ENCODE results near the gene ZNF292. TPM values are rescaled to one million over a fixed set of nuclear protein-coding genes. Genes with fewer than 3 reads are reported as not detected.

Gene ZNF292
- total and polyA plus RNA-seq, 10 of the 15 experiments (the other 5 are each of a cell fraction or from before 2014, with no cell fraction given) = 11.1 to 57.6 (median 30.6) TPM

GRCh38 chr6:87293526-87293925, 138.2 kb downstream of the ZNF292 start (continued):
- TF ChIP-seq HSF1 (IDR thresholded peaks at IDR 0.05; ENCODE audit: low read depth, low read length) (no peak), PML (IDR thresholded peaks at IDR 0.05; ENCODE audit: low read length) (no peak), CBFB (IDR thresholded peaks at IDR 0.05; ENCODE audit: low read depth) (no peak), KDM1A (IDR thresholded peaks at IDR 0.05; ENCODE audit: borderline replicate concordance) (no peak)
- TF ChIP-seq, protein P1, sequence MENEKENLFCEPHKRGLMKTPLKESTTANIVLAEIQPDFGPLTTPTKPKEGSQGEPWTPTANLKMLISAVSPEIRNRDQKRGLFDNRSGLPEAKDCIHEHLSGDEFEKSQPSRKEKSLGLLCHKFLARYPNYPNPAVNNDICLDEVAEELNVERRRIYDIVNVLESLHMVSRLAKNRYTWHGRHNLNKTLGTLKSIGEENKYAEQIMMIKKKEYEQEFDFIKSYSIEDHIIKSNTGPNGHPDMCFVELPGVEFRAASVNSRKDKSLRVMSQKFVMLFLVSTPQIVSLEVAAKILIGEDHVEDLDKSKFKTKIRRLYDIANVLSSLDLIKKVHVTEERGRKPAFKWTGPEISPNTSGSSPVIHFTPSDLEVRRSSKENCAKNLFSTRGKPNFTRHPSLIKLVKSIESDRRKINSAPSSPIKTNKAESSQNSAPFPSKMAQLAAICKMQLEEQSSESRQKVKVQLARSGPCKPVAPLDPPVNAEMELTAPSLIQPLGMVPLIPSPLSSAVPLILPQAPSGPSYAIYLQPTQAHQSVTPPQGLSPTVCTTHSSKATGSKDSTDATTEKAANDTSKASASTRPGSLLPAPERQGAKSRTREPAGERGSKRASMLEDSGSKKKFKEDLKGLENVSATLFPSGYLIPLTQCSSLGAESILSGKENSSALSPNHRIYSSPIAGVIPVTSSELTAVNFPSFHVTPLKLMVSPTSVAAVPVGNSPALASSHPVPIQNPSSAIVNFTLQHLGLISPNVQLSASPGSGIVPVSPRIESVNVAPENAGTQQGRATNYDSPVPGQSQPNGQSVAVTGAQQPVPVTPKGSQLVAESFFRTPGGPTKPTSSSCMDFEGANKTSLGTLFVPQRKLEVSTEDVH (IDR thresholded peaks at IDR 0.05; ENCODE audit: low read depth, partially characterized antibody) = no peak

- in situ Hi-C loops (cut with MboI) (no loop called here), intact Hi-C loops (cut with micrococcal nuclease; ENCODE audit: unreplicated experiment) (no loop called here)
- H3K27me3 ChIP-seq (replicated peaks in 1 of 2; ENCODE audit: control insufficient read depth in 2 of 2, insufficient read depth in 2 of 2, low read length in 1 of 2) = no peaks in the 10 kb centered on the region; a peak in 1 of 4 replicates
- H3K4me3 ChIP-seq = no peak overlapping the region
- ATAC-seq (no peak), FAIRE-seq (no peak), DNase-seq (ENCODE audit: low read depth, low spot score) (no peak)
- ChIA-PET SMC1A (ENCODE audit: uncharacterized antibody, unreplicated experiment) (interaction anchor here (1.3 kb wide), 1 partner anchor 158 kb away, joined by 3 read pairs; no protein-coding TSS in a partner anchor), RAD21 (ENCODE audit: unreplicated experiment) (no interaction called here), POLR2A (no interaction called here), CTCF (no interaction called here)
- WGBS (ENCODE audit: insufficient coverage, insufficient replicate concordance, low lambda C conversion rate, missing lambda C conversion rate) = 18% methylated on average over 1 of the region's 1 CpG
- no peaks in the 10 kb centered on the region for H3K36me3 ChIP-seq (ENCODE audit: control insufficient read depth in 2 of 2, insufficient read depth in 2 of 2, low read length in 1 of 2)
- H2AFZ ChIP-seq (ENCODE audit: control insufficient read depth, low read depth, low read length) = no peak overlapping the region
- no peaks in the 10 kb centered on the region for H4K20me1 ChIP-seq (ENCODE audit: control insufficient read depth, insufficient read depth)
- H3K9ac ChIP-seq (ENCODE audit: control insufficient read depth, insufficient read depth, low read length) = no peak overlapping the region
- no TSS peak for BruUV-seq (replicated peaks)
- H3K9me3 ChIP-seq (replicated peaks; ENCODE audit: control insufficient read depth, insufficient read depth, low read length) = no peaks in the 10 kb centered on the region
- no peak overlapping the region for H3K27ac ChIP-seq (ENCODE audit: control insufficient read depth, insufficient read depth)
- H3K4me1 ChIP-seq (ENCODE audit: control insufficient read depth, insufficient read depth, low read length) = no peaks in the 10 kb centered on the region
- no peak overlapping the region for H3K4me2 ChIP-seq (ENCODE audit: control insufficient read depth, insufficient read depth)
- H3K79me2 ChIP-seq (ENCODE audit: control insufficient read depth, insufficient read depth, low read length) = no peaks in the 10 kb centered on the region
- no peak for TF ChIP-seq BHLHE40 (IDR thresholded peaks at IDR 0.05; ENCODE audit: borderline replicate concordance in 1 of 2, low read depth in 2 of 2, low read length in 1 of 2)
- no peak for TF ChIP-seq ZNF274 (IDR thresholded peaks at IDR 0.05; ENCODE audit: insufficient read depth, insufficient read length)
- TF ChIP-seq EP300 (IDR thresholded peaks at IDR 0.05; ENCODE audit: borderline replicate concordance in 1 of 2, control insufficient read depth in 1 of 2, low read depth in 2 of 2, low read length in 2 of 2) = no peak
- no peak for TF ChIP-seq SRF (IDR thresholded peaks at IDR 0.05; ENCODE audit: low read depth in 2 of 2, low read length in 2 of 2)
- no peak for TF ChIP-seq YY1 (IDR thresholded peaks at IDR 0.05; ENCODE audit: low read depth, low read length)
- TF ChIP-seq CHD4 (IDR thresholded peaks at IDR 0.05) = no peak
- no peak for TF ChIP-seq LARP7 (IDR thresholded peaks at IDR 0.05)
- no peak for TF ChIP-seq NBN (IDR thresholded peaks at IDR 0.05)
- no peak for TF ChIP-seq ZNF24 (IDR thresholded peaks at IDR 0.05)
- TF ChIP-seq ASH2L (IDR thresholded peaks at IDR 0.05; ENCODE audit: borderline replicate concordance, low read depth) = no peak
- TF ChIP-seq SKIL (IDR thresholded peaks at IDR 0.05; ENCODE audit: low read depth, poor library complexity, severe bottlenecking) = no peak
- no peak for TF ChIP-seq ZNF217 (IDR thresholded peaks at IDR 0.05)
- TF ChIP-seq BMI1 (IDR thresholded peaks at IDR 0.05; ENCODE audit: borderline replicate concordance) = no peak
- no peak for TF ChIP-seq MTA2 (IDR thresholded peaks at IDR 0.05; ENCODE audit: low read depth)
- no peak for TF ChIP-seq ESRRA (IDR thresholded peaks at IDR 0.05; ENCODE audit: low read length)
Measured at GRCh38 chr6:87297119-87297518, 141.8 kb downstream of the ZNF292 start.
